BE2C (cell line): ENCODE data around the gene ARHGAP24.

Source experiments
- DNase-seq: peaks from one replicate; pipeline ENCODE4 v3.0.0-alpha.2; 2020
- H3K27me3 ChIP-seq: fragments of 250-450 bp; sonication (Bioruptor Pico); 2 replicates; pipeline ENCODE4 v1.5.1; 2020; ENCODE audit warnings: mild to moderate bottlenecking
- H3K36me3 ChIP-seq: fragments of 250-450 bp; sonication (Bioruptor Pico); 2 replicates; pipeline ENCODE4 v1.5.1; 2020; ENCODE audit warnings: mild to moderate bottlenecking
- H3K4me1 ChIP-seq: fragments of 250-450 bp; sonication (Bioruptor Pico); 2 replicates; pipeline ENCODE4 v1.5.1; 2020
- H3K4me3 ChIP-seq: 2 replicates; pipeline ENCODE4 v1.5.1; 2011; ENCODE audit warnings: low read depth, low read length
- H3K9me3 ChIP-seq: fragments of 250-450 bp; sonication (Bioruptor Pico); 2 replicates; pipeline ENCODE4 v1.5.1; 2020
- TF ChIP-seq, protein P1 (sequence below): IDR thresholded peaks from 2 replicates; pipeline ENCODE4 v1.5.1; 2012; ENCODE audit warnings: mild to moderate bottlenecking, low read depth, low read length

Gene ARHGAP24

DNA sequence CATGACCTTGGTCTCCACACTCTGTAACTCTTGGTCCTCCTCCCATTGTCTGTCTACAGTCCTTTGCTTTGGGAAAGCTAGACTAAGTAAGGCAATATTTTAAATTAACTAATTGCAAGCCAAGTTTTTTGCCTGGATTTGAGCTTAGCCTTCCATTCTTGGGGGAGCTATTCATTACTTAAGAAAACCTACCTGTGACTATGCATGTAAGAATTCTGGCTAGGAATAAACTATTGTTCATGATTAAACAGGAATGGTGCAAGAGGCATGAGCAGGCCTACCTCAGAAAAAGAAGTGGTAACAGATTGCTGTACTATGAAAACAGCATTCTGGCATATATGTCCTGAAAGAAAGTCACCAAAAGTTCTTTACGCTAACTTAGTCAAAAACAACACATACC is 575.5 kb downstream of the ARHGAP24 start:
- Histone ChIP-seq H3K4me3 (no peak overlapping the region), H3K9me3 (no peaks in the 10 kb centered on the region), H3K27me3 (no peaks in the 10 kb centered on the region), H3K4me1 (no peaks in the 10 kb centered on the region), H3K36me3 (no peaks in the 10 kb centered on the region)
- no peak for DNase-seq
- TF ChIP-seq, protein P1, sequence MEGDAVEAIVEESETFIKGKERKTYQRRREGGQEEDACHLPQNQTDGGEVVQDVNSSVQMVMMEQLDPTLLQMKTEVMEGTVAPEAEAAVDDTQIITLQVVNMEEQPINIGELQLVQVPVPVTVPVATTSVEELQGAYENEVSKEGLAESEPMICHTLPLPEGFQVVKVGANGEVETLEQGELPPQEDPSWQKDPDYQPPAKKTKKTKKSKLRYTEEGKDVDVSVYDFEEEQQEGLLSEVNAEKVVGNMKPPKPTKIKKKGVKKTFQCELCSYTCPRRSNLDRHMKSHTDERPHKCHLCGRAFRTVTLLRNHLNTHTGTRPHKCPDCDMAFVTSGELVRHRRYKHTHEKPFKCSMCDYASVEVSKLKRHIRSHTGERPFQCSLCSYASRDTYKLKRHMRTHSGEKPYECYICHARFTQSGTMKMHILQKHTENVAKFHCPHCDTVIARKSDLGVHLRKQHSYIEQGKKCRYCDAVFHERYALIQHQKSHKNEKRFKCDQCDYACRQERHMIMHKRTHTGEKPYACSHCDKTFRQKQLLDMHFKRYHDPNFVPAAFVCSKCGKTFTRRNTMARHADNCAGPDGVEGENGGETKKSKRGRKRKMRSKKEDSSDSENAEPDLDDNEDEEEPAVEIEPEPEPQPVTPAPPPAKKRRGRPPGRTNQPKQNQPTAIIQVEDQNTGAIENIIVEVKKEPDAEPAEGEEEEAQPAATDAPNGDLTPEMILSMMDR: no peak
